ENCODE results near the gene MED13L.

MED13L gene

DNA sequence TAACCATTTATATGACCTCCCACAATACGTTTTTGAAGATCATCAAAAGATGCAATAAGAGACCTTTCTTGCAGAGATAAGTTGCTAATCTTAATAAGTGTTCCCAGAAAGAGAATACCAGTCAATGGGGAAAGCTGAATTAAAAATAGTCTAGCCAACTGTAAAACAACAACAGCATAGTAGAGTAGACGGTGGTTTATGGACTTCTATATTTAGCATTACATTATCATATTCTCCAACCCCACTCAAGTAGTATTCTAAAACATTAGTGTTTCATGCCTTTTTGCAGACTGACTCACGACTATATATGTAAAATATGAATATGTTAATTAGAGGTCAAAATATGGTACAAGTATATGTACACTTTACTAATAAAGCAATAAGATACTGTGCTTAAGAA lies 218.9 kb downstream of the MED13L start:
- no peaks in the 10 kb centered on the region for H3K36me3 ChIP-seq
- TF ChIP-seq, protein P1, sequence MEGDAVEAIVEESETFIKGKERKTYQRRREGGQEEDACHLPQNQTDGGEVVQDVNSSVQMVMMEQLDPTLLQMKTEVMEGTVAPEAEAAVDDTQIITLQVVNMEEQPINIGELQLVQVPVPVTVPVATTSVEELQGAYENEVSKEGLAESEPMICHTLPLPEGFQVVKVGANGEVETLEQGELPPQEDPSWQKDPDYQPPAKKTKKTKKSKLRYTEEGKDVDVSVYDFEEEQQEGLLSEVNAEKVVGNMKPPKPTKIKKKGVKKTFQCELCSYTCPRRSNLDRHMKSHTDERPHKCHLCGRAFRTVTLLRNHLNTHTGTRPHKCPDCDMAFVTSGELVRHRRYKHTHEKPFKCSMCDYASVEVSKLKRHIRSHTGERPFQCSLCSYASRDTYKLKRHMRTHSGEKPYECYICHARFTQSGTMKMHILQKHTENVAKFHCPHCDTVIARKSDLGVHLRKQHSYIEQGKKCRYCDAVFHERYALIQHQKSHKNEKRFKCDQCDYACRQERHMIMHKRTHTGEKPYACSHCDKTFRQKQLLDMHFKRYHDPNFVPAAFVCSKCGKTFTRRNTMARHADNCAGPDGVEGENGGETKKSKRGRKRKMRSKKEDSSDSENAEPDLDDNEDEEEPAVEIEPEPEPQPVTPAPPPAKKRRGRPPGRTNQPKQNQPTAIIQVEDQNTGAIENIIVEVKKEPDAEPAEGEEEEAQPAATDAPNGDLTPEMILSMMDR (IDR thresholded peaks at IDR 0.05; ENCODE audit: low read depth, low read length) = no peak
- no peak for DNase-seq
- H3K4me3 ChIP-seq (ENCODE audit: low read depth, low read length) = no peak overlapping the region
- no peaks in the 10 kb centered on the region for H3K27me3 ChIP-seq (ENCODE audit: insufficient read depth, low read depth, severe bottlenecking)
- no peak overlapping the region for H3K27ac ChIP-seq
- H3K9me3 ChIP-seq (ENCODE audit: severe bottlenecking) = no peaks in the 10 kb centered on the region

DNA sequence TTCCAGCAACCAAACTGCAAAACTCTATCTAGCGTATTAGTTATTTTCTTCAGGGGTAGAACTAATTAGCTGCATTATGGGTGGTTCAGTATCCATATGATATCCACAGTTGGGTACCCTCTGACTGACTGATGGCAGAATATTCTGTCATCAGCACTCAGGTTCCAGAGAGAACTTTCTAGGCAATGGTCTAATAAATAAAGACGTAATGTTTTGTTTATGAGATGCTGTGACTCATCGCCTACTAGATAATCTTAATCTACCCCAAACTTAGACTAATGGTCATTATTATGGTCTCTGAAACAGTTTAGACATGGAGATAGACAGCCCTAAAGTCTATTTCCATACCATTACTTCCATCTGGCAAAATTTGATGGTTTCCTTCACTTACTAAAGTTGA lies 220.1 kb downstream of the MED13L start:
- no peak overlapping the region for H3K4me3 ChIP-seq (ENCODE audit: low read depth, low read length)
- no peak overlapping the region for H3K27ac ChIP-seq
- TF ChIP-seq, protein P1 (IDR thresholded peaks at IDR 0.05; ENCODE audit: low read depth, low read length) = no peak

DNA sequence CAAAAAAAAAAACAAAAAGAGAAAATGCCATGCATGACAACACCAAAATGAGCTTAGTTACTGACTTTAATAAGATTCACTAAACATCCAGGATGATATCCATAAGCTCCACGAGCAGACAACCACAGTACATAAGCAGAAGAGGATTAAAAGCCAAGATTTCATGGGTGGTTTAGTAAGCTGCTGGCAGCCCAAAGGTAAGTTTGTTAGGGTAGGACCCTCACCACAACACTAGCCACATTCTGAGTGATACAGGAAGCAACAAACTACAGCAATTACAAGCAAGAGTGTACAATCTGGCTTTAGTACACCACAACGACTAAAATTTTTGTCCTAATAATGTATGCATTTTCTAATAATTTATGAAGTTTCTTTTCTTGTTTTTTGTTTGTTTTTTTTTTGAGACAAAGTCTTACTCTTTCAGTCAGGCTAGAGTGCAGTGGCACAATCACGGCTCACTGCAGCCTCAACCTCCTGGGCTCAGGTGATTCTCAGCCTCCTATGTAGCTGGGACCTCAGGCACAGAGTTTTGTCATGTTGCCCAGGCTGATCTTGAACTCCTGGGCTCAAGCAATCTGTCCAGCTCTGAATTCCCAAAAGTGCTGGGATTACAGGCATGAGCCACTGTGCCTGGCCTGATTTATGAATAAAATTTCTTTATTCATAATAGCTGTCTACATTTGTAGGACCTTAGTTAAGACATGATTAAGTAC lies 221.4 kb downstream of the MED13L start:
- no peak for DNase-seq
- Histone ChIP-seq H3K4me3 (ENCODE audit: low read depth, low read length) (no peak overlapping the region), H3K36me3 (no peaks in the 10 kb centered on the region), H3K27me3 (ENCODE audit: insufficient read depth, low read depth, severe bottlenecking) (no peaks in the 10 kb centered on the region), H3K9me3 (ENCODE audit: severe bottlenecking) (no peaks in the 10 kb centered on the region), H3K27ac (no peak overlapping the region)
- TF ChIP-seq, protein P1 (IDR thresholded peaks at IDR 0.05; ENCODE audit: low read depth, low read length) = no peak

More for the DNA sequence above, 220.1 kb downstream of the MED13L start:
- DNase-seq = no peak
- Histone ChIP-seq H3K9me3 (ENCODE audit: severe bottlenecking) (no peaks in the 10 kb centered on the region), H3K36me3 (no peaks in the 10 kb centered on the region), H3K27me3 (ENCODE audit: insufficient read depth, low read depth, severe bottlenecking) (no peaks in the 10 kb centered on the region)

DNA sequence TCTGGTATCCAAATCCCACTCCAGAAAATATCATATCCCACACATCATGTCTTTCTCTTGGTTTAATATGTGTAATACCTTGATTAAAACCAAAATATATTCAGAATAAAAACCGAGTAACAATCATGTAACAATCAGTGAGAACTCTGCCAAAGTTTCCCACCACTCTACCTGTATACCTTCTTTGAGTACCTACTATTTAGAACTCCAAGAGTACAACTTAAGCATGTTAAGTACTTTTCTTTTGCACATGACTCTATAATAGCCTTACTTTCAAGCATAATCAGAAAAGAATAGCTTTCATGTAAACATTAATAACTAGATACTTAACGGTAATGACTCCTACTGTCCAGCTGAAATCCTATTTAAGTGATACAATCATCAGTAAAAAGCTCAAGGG lies 223.2 kb downstream of the MED13L start:
- Histone ChIP-seq H3K27me3 (ENCODE audit: insufficient read depth, low read depth, severe bottlenecking) (no peaks in the 10 kb centered on the region), H3K4me3 (ENCODE audit: low read depth, low read length) (no peak overlapping the region), H3K36me3 (no peaks in the 10 kb centered on the region), H3K9me3 (ENCODE audit: severe bottlenecking) (no peaks in the 10 kb centered on the region), H3K27ac (no peak overlapping the region)
- TF ChIP-seq, protein P1 (IDR thresholded peaks at IDR 0.05; ENCODE audit: low read depth, low read length) = no peak
- no peak for DNase-seq

DNA sequence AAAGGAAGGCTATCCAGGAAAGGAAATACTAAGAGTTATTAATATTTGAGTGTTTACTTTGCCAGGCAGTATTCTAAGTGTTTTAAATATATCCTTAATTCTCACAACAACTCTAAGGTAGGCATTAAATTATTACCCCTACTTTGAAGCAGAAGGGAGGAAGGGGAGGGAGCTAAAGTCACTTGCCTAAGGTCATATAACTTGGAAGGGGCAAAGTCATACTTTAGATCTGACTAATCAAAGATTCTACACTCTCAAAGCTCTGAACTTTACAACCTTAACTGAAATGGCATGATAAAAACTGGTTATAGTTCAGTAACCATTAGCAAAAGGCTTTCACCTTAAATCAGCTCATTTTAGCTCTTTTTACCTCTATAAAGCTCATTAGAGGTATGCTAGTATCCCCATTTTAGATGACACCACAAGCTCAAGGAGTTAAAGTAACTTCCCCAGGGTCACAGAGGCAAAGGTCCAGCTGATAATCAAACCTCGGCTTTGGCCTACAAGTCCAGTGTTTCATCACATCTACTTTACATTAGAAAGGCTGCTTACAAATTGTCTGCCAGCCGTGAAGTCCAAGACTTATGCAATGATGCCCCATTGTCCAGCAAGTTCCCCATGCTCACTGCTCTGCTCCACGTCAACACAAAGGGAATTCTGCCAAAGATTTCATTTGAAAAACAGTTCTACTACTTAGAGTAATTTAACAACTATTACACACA lies 223.9 kb downstream of the MED13L start:
- Histone ChIP-seq H3K36me3 (no peaks in the 10 kb centered on the region), H3K27ac (no peak overlapping the region), H3K4me3 (ENCODE audit: low read depth, low read length) (no peak overlapping the region), H3K27me3 (ENCODE audit: insufficient read depth, low read depth, severe bottlenecking) (no peaks in the 10 kb centered on the region), H3K9me3 (ENCODE audit: severe bottlenecking) (no peaks in the 10 kb centered on the region)
- TF ChIP-seq, protein P1 (IDR thresholded peaks at IDR 0.05; ENCODE audit: low read depth, low read length) = no peak
- no peak for DNase-seq
